Urinary bladder (tissue), 4 donors: ENCODE data around the gene ZNF512B. TPM values are rescaled to one million over a fixed set of nuclear protein-coding genes. Genes with fewer than 3 reads are reported as not detected.

Source experiments
- DNase-seq: peaks from one replicate; pipeline ENCODE4 v3.0.0-alpha.2; 2015; ENCODE audit errors: extremely low spot score
- H3K27ac ChIP-seq: one replicate; pipeline ENCODE4 v1.5.1; 2013; ENCODE audit warnings: low read depth, mild to moderate bottlenecking, moderate library complexity
- H3K36me3 ChIP-seq: one replicate; pipeline ENCODE4 v1.6.1; 2013; ENCODE audit warnings: mild to moderate bottlenecking, moderate library complexity; ENCODE audit not compliant: insufficient read depth
- H3K4me1 ChIP-seq: one replicate; pipeline ENCODE4 v1.6.1; 2013; ENCODE audit warnings: mild to moderate bottlenecking, moderate library complexity; ENCODE audit not compliant: insufficient read depth
- H3K4me3 ChIP-seq: one replicate; pipeline ENCODE4 v1.5.1; 2013; ENCODE audit warnings: low read depth, low read length
- WGBS: extraction: QIAGEN DNeasy Blood & Tissue Kit; methylation state at CpG from one replicate; pipeline ENCODE4 v1.1.7; 2013; 5-methylcytosine and 5-hydroxymethylcytosine counted together
- polyA plus RNA-seq: library from polyadenylated mRNA; stranded (reverse); fragments of 200-250 nt; gene quantifications from one replicate; pipeline ENCODE4 v1.2.3, GENCODE V29; 2013
- total RNA-seq: library from RNA; depleted of rRNA; stranded (reverse); fragments of >200 nt; gene quantifications from one replicate; pipeline ENCODE4 v1.2.3, GENCODE V29; 2014
- donor health status: healthy with polysubstance abuse.
- donor health status: healthy.

The ZNF512B gene
- total and polyA plus RNA-seq, 2 donors: 8.7 to 13.8 TPM

- WGBS: 82% methylated on average over 19 of the region's 19 CpGs
- no peaks in the 10 kb centered on the region for H3K4me1 ChIP-seq
- peak overlapping the region; percentile 3 for H3K27ac ChIP-seq
- H3K36me3 ChIP-seq: peaks cover 2% of the 10 kb centered on the region
- DNase-seq: no peak
- H3K4me3 ChIP-seq: no peak overlapping the region
Observed at GRCh38 chr20:63942969-63943807, 26.5 kb downstream of the ZNF512B start.

- Histone ChIP-seq H3K4me1 (no peaks in the 10 kb centered on the region), H3K36me3 (peaks cover 2% of the 10 kb centered on the region), H3K4me3 (no peak overlapping the region), H3K27ac (peak overlapping the region; percentile 3)
- no peak for DNase-seq
- WGBS: 56% methylated on average over 30 of the region's 30 CpGs
Observed at GRCh38 chr20:63942250-63942951, 27.3 kb downstream of the ZNF512B start.

GRCh38 chr20:63941282-63942081 lies 28.2 kb downstream of the ZNF512B start:
- no peak for DNase-seq
- Histone ChIP-seq H3K4me3 (no peak overlapping the region), H3K36me3 (peaks cover 2% of the 10 kb centered on the region), H3K27ac (no peak overlapping the region), H3K4me1 (no peaks in the 10 kb centered on the region)
- 66% methylated on average over 35 of the region's 39 CpGs for WGBS

GRCh38 chr20:63940472-63941266 lies 29.1 kb downstream of the ZNF512B start:
- H3K4me1 ChIP-seq: no peaks in the 10 kb centered on the region
- no peak overlapping the region for H3K4me3 ChIP-seq
- WGBS: 89% methylated on average over 58 of the region's 58 CpGs
- peaks cover 2% of the 10 kb centered on the region for H3K36me3 ChIP-seq
- DNase-seq: no peak
- no peak overlapping the region for H3K27ac ChIP-seq

GRCh38 chr20:63940071-63940471 lies 29.7 kb downstream of the ZNF512B start:
- Histone ChIP-seq H3K4me3 (no peak overlapping the region), H3K27ac (no peak overlapping the region), H3K36me3 (peaks cover 2% of the 10 kb centered on the region), H3K4me1 (no peaks in the 10 kb centered on the region)
- WGBS: 88% methylated on average over 23 of the region's 23 CpGs
- no peak for DNase-seq

- Histone ChIP-seq H3K4me1 (no peaks in the 10 kb centered on the region), H3K27ac (no peak overlapping the region), H3K36me3 (peaks cover 2% of the 10 kb centered on the region), H3K4me3 (no peak overlapping the region)
- 75% methylated on average over 33 of the region's 33 CpGs for WGBS
- DNase-seq: no peak
Observed at GRCh38 chr20:63939061-63939935, 30.4 kb downstream of the ZNF512B start.

- DNase-seq: no peak
- Histone ChIP-seq H3K4me1 (no peaks in the 10 kb centered on the region), H3K36me3 (no peaks in the 10 kb centered on the region), H3K4me3 (no peak overlapping the region), H3K27ac (no peak overlapping the region)
- WGBS: 89% methylated on average over 14 of the region's 14 CpGs
Observed at GRCh38 chr20:63937596-63937995, 32.1 kb downstream of the ZNF512B start.

- no peak overlapping the region for H3K4me3 ChIP-seq
- peaks cover 7% of the 10 kb centered on the region for H3K36me3 ChIP-seq
- no peak overlapping the region for H3K27ac ChIP-seq
- no peaks in the 10 kb centered on the region for H3K4me1 ChIP-seq
- 91% methylated on average over 9 of the region's 9 CpGs for WGBS
- no peak for DNase-seq
Observed at GRCh38 chr20:63935447-63935846, 34.3 kb downstream of the ZNF512B start.

GRCh38 chr20:63934271-63935068 lies 35.3 kb downstream of the ZNF512B start:
- peaks cover 9% of the 10 kb centered on the region for H3K36me3 ChIP-seq

GRCh38 chr20:63933646-63934045 lies 36.1 kb downstream of the ZNF512B start:
- Histone ChIP-seq H3K36me3 (peaks cover 9% of the 10 kb centered on the region), H3K4me3 (no peak overlapping the region), H3K27ac (no peak overlapping the region), H3K4me1 (no peaks in the 10 kb centered on the region)
- WGBS: 78% methylated on average over 5 of the region's 5 CpGs
- no peak for DNase-seq

More at GRCh38 chr20:63934271-63935068, 35.3 kb downstream of the ZNF512B start:
- no peaks in the 10 kb centered on the region for H3K4me1 ChIP-seq
- WGBS: 83% methylated on average over 37 of the region's 37 CpGs
- H3K4me3 ChIP-seq: no peak overlapping the region
- DNase-seq: no peak
- no peak overlapping the region for H3K27ac ChIP-seq

GRCh38 chr20:63932606-63933160 lies 37.0 kb downstream of the ZNF512B start:
- 90% methylated on average over 17 of the region's 17 CpGs for WGBS
- Histone ChIP-seq H3K36me3 (peaks cover 9% of the 10 kb centered on the region), H3K27ac (no peak overlapping the region)

More at GRCh38 chr20:63932606-63933160, 37.0 kb downstream of the ZNF512B start:
- Histone ChIP-seq H3K4me1 (no peaks in the 10 kb centered on the region), H3K4me3 (no peak overlapping the region)
- DNase-seq: no peak
